ENCODE measurements around the gene AKR1D1. TPM values are rescaled to one million over a fixed set of nuclear protein-coding genes. Genes with fewer than 3 reads are reported as not detected.
"Not testable (repeated sequence)": the region's sequence is repeated elsewhere in the genome, so short reads cannot be mapped to it uniquely, and the experiment has no call there.

Gene AKR1D1
- total RNA-seq, 4 donors from 2014 or later = 0.39 TPM; not detected in 3

DNA sequence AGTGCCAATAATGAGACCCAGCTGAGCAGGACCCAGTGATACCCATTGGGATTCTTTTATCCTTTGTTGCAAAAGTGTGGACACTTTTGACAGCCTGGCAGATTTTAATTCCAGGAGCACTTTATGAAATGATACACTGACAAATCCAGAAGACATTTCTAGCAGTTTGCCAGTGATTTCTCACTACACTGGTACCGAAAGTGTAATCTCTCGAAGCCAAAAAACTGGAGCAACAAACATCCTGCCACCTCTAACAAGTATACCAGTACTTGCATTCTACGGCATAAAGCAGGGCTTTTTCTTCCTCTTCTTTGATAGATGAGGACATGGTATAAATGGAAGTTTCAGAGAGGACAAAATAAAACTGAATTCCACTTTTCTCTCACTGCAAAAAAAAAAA, 28.4 kb upstream of the AKR1D1 start:
- Histone ChIP-seq H3K9me3 (no peaks in the 10 kb centered on the region), H3K36me3 (no peaks in the 10 kb centered on the region), H3K27ac (no peak overlapping the region), H3K27me3 (no peaks in the 10 kb centered on the region), H3K4me1 (no peaks in the 10 kb centered on the region), H3K4me3 (no peak overlapping the region)
- no peak for DNase-seq (ENCODE audit: low spot score in 2 of 2)
- TF ChIP-seq EP300 (IDR thresholded peaks at IDR 0.05) = no peak
- TF ChIP-seq, protein P1, sequence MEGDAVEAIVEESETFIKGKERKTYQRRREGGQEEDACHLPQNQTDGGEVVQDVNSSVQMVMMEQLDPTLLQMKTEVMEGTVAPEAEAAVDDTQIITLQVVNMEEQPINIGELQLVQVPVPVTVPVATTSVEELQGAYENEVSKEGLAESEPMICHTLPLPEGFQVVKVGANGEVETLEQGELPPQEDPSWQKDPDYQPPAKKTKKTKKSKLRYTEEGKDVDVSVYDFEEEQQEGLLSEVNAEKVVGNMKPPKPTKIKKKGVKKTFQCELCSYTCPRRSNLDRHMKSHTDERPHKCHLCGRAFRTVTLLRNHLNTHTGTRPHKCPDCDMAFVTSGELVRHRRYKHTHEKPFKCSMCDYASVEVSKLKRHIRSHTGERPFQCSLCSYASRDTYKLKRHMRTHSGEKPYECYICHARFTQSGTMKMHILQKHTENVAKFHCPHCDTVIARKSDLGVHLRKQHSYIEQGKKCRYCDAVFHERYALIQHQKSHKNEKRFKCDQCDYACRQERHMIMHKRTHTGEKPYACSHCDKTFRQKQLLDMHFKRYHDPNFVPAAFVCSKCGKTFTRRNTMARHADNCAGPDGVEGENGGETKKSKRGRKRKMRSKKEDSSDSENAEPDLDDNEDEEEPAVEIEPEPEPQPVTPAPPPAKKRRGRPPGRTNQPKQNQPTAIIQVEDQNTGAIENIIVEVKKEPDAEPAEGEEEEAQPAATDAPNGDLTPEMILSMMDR (IDR thresholded peaks at IDR 0.05) = no peak
- TF ChIP-seq POLR2A (IDR thresholded peaks at IDR 0.05) = no peak
- TF ChIP-seq POLR2AphosphoS5 (IDR thresholded peaks at IDR 0.05) = no peak
- WGBS = 89% methylated on average over 3 of the region's 3 CpGs

DNA sequence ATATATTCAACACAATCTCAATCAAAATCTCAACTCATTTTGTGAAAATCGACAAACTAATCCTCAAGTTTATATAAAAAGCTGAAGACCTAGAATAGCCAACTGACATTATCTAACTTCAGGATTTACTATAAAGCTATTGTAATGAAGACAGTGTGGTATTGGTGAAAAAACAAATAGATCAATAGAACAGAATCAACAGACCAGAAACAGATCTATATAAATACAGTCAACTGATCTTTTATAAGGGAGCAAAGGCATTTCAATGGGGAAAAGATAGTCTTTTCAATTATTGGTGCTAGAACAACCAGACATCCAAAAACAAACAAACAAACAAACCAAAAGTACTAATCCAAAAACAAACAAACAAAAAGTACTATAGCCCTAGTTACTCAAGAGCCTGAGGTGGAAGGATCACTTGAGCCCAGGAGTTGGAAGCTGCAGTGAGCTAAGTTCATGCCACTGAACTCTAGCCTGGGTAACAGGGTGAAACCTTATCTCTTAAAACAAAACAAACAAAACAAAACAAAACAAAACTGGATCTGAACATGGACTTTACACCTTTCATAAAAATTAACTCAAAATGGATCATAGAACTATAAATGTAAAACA, 26.6 kb upstream of the AKR1D1 start:
- TF ChIP-seq POLR2A (IDR thresholded peaks at IDR 0.05) = no peak
- TF ChIP-seq, protein P1 (IDR thresholded peaks at IDR 0.05) = no peak
- TF ChIP-seq POLR2AphosphoS5 (IDR thresholded peaks at IDR 0.05) = no peak
- TF ChIP-seq EP300 (IDR thresholded peaks at IDR 0.05) = no peak
- 92% methylated on average over 1 of the region's 1 CpG for WGBS
- Histone ChIP-seq H3K27me3 (no peaks in the 10 kb centered on the region), H3K36me3 (no peaks in the 10 kb centered on the region), H3K4me1 (no peaks in the 10 kb centered on the region), H3K9me3 (no peaks in the 10 kb centered on the region), H3K4me3 (no peak overlapping the region), H3K27ac (no peak overlapping the region)
- DNase-seq (ENCODE audit: low spot score in 2 of 2) = no peak

DNA sequence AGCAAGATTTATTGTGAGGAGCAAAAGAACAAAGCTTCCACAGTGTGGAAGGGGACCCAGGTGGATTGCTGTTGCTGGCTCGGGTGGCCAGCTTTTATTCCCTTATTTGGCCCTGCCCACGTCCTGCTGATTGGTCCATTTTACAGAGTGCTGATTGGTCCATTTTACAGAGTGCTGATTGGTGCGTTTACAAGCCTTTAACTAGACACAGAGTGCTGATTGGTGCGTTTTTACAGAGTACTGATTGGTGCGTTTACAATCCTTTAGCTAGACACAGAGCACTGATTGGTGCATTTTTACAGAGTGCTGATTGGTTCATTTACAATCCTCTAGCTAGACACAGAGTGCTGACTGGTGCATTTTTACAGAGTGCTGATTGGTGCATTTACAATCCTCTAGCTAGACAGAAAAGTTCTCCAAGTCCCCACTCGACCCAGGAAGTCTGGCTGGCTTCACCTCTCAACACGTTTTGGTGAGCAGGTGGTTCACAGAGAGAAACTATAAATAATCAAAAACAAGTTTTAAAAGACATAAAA, 24.5 kb upstream of the AKR1D1 start:
- not testable (repeated sequence) for H3K9me3 ChIP-seq; H3K27ac ChIP-seq; DNase-seq (ENCODE audit: low spot score in 2 of 2); H3K36me3 ChIP-seq; H3K27me3 ChIP-seq; H3K4me3 ChIP-seq; H3K4me1 ChIP-seq
- WGBS = 85% methylated on average over 7 of the region's 7 CpGs

DNA sequence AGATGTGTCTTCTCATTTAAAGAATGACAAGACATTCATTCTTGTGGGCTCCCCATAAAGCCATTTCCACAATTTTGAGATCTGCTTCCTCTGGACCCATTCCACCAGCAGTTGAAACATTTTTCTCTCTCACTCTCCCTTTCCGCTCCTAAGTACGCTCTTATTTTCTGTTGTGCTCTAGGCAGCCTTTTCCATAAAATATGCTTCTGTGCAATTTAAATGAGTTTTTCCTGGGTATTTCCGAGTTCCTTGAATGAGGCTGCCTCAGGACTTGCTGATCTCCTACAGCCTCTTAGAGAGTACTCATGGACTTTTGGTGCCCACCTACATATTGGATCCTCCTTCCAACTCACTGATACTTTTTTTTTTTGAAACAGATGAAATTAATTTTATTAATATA, 23.6 kb upstream of the AKR1D1 start:
- WGBS = 76% methylated on average over 3 of the region's 3 CpGs
- TF ChIP-seq, protein P1 (IDR thresholded peaks at IDR 0.05) = no peak
- TF ChIP-seq EP300 (IDR thresholded peaks at IDR 0.05) = no peak
- no peak for TF ChIP-seq POLR2AphosphoS5 (IDR thresholded peaks at IDR 0.05)
- TF ChIP-seq POLR2A (IDR thresholded peaks at IDR 0.05) = no peak
- Histone ChIP-seq H3K4me3 (no peak overlapping the region), H3K36me3 (no peaks in the 10 kb centered on the region), H3K27me3 (no peaks in the 10 kb centered on the region), H3K27ac (no peak overlapping the region), H3K9me3 (no peaks in the 10 kb centered on the region), H3K4me1 (no peaks in the 10 kb centered on the region)
- no peak for DNase-seq (ENCODE audit: low spot score in 2 of 2)

GRCh38 chr7:138055698-138056097, 20.6 kb upstream of the AKR1D1 start:
- H3K9me3 ChIP-seq; H3K27me3 ChIP-seq; DNase-seq (ENCODE audit: low spot score in 2 of 2); H3K27ac ChIP-seq; H3K4me1 ChIP-seq; H3K36me3 ChIP-seq; H3K4me3 ChIP-seq: not testable (repeated sequence)
- 100% methylated on average over 3 of the region's 4 CpGs for WGBS

GRCh38 chr7:138063400-138063799, 12.9 kb upstream of the AKR1D1 start:
- Histone ChIP-seq H3K27me3 (no peaks in the 10 kb centered on the region), H3K36me3 (no peaks in the 10 kb centered on the region), H3K27ac (no peak overlapping the region), H3K9me3 (no peaks in the 10 kb centered on the region), H3K4me1 (no peaks in the 10 kb centered on the region), H3K4me3 (no peak overlapping the region)
- TF ChIP-seq POLR2AphosphoS5 (IDR thresholded peaks at IDR 0.05) = no peak
- TF ChIP-seq POLR2A (IDR thresholded peaks at IDR 0.05) = no peak
- TF ChIP-seq EP300 (IDR thresholded peaks at IDR 0.05) = no peak
- TF ChIP-seq, protein P1 (IDR thresholded peaks at IDR 0.05) = no peak
- WGBS = 85% methylated on average over 2 of the region's 2 CpGs
- DNase-seq (ENCODE audit: low spot score in 2 of 2) = no peak
